ENCODE measurements around the gene RABGGTA. TPM values are rescaled to one million over a fixed set of nuclear protein-coding genes. Genes with fewer than 3 reads are reported as not detected.

Gene RABGGTA
- total RNA-seq, 1 donor from 2014 or later: 27.0 TPM

DNA sequence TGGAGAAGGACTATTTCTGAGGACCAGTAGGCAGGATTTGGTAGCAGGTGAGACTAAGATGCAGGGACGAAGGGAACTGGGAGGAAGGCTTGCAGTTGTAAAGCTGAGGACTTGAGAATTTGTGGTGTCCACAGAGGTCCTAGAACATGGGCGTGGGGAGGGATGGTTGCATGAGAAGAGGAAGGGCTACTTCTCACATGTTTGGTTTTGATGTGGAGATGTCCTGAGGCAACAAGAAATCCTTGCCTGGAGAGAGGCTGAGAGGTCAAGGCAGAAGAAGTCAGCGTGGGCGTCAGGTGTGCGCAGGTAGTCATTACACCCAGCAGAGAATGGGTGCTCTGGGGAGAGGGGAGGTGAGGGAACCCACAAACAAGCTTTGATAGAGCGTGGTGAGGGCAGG lies 5.7 kb upstream of the RABGGTA start:
- Mint-ChIP-seq H3K4me1 (ENCODE audit: low read depth) (peaks cover 6% of the 10 kb centered on the region), H3K27ac (ENCODE audit: unreplicated experiment) (no peak overlapping the region), H3K36me3 (ENCODE audit: low read depth) (no peaks in the 10 kb centered on the region), H3K4me3 (ENCODE audit: unreplicated experiment) (no peak overlapping the region), H3K27me3 (ENCODE audit: low read depth) (no peaks in the 10 kb centered on the region), H3K9me3 (ENCODE audit: low read depth) (no peaks in the 10 kb centered on the region)
- TF ChIP-seq, protein P1, sequence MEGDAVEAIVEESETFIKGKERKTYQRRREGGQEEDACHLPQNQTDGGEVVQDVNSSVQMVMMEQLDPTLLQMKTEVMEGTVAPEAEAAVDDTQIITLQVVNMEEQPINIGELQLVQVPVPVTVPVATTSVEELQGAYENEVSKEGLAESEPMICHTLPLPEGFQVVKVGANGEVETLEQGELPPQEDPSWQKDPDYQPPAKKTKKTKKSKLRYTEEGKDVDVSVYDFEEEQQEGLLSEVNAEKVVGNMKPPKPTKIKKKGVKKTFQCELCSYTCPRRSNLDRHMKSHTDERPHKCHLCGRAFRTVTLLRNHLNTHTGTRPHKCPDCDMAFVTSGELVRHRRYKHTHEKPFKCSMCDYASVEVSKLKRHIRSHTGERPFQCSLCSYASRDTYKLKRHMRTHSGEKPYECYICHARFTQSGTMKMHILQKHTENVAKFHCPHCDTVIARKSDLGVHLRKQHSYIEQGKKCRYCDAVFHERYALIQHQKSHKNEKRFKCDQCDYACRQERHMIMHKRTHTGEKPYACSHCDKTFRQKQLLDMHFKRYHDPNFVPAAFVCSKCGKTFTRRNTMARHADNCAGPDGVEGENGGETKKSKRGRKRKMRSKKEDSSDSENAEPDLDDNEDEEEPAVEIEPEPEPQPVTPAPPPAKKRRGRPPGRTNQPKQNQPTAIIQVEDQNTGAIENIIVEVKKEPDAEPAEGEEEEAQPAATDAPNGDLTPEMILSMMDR (IDR thresholded peaks at IDR 0.05): no peak
- DNase-seq (ENCODE audit: low spot score): peak; percentile 35

DNA sequence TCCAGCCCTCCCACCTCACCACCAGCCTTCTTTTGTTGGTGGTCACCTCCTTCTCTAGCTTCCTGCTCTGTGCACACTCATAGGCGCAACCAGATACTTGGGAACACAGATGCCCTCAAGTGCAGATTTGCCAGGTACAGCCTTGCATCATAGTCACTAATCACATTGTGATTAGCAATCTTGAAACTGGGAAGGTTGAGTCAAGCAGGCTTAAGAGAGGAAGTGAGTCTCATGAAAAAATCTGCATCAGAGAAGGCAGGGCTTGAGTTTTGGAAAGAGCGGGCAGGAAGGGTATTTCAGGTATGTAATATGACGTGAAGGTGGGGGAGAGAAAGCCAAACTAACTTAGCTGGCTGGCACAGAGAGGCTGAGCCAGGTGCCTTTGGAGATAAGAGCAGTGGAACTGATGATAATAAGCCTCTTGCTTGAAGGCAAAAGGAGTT lies 2.7 kb upstream of the RABGGTA start:
- Mint-ChIP-seq H3K27ac (ENCODE audit: unreplicated experiment) (no peak overlapping the region), H3K4me1 (ENCODE audit: low read depth) (peaks cover 16% of the 10 kb centered on the region), H3K27me3 (ENCODE audit: low read depth) (no peaks in the 10 kb centered on the region), H3K9me3 (ENCODE audit: low read depth) (no peaks in the 10 kb centered on the region), H3K36me3 (ENCODE audit: low read depth) (no peaks in the 10 kb centered on the region), H3K4me3 (ENCODE audit: unreplicated experiment) (no peak overlapping the region)
- DNase-seq (ENCODE audit: low spot score): peak; percentile 11
- TF ChIP-seq, protein P1 (IDR thresholded peaks at IDR 0.05): no peak

DNA sequence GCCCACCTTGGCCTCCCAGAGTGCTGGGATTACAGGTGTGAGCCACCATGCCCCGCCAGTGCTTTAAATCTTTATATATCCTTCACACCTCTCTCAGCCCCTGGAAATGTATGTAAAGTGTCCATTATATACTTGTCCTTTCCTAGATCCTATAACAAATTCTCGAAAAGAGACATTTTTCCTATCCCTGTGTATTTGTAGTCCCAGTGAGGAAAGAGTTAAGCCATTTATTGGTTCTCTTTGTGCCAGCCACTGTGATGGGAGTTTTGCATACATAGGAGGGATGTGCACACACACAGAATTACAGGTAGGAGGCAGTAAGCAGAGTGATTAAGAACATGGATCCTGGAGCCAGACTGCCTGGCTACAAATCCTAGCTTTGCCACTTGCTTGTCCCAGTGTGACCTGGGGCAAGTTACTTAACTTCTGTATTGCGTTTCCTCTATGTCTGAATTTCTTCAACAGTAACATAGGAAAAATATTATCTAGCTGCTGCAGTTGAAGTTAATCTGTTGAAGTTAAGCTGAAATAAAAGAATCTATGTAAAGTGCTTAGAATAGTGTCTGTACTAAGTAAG lies 2.1 kb upstream of the RABGGTA start:
- Mint-ChIP-seq H3K27me3 (ENCODE audit: low read depth) (no peaks in the 10 kb centered on the region), H3K36me3 (ENCODE audit: low read depth) (no peaks in the 10 kb centered on the region), H3K4me3 (ENCODE audit: unreplicated experiment) (no peak overlapping the region), H3K4me1 (ENCODE audit: low read depth) (peaks cover 16% of the 10 kb centered on the region), H3K27ac (ENCODE audit: unreplicated experiment) (no peak overlapping the region), H3K9me3 (ENCODE audit: low read depth) (no peaks in the 10 kb centered on the region)
- TF ChIP-seq, protein P1 (IDR thresholded peaks at IDR 0.05): no peak
- no peak for DNase-seq (ENCODE audit: low spot score)

DNA sequence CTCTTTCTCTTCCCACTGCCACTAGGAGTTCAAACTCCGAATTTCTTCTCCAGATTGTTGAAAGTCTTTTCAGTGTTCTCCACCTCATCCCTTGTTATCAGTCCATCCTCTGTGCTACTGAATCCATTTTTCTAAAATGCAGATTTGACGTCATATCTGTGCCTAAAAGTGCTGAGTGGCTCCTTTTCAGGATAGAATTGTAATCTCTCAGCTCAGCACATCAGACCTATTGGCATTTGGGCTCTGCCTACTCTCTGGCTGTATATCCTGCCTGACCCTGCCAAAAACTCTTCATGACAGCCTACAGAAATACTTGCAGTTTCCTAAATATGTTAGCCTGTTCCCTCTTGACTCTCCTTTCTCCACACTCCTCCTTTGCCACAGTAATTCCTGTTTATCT lies 1.1 kb upstream of the RABGGTA start:
- Mint-ChIP-seq H3K27me3 (ENCODE audit: low read depth) (no peaks in the 10 kb centered on the region), H3K4me3 (ENCODE audit: unreplicated experiment) (peak overlapping the region; percentile 31), H3K27ac (ENCODE audit: unreplicated experiment) (no peak overlapping the region), H3K9me3 (ENCODE audit: low read depth) (no peaks in the 10 kb centered on the region), H3K4me1 (ENCODE audit: low read depth) (peaks cover 16% of the 10 kb centered on the region), H3K36me3 (ENCODE audit: low read depth) (peaks cover 2% of the 10 kb centered on the region)
- TF ChIP-seq, protein P1 (IDR thresholded peaks at IDR 0.05): no peak
- DNase-seq (ENCODE audit: low spot score): no peak

DNA sequence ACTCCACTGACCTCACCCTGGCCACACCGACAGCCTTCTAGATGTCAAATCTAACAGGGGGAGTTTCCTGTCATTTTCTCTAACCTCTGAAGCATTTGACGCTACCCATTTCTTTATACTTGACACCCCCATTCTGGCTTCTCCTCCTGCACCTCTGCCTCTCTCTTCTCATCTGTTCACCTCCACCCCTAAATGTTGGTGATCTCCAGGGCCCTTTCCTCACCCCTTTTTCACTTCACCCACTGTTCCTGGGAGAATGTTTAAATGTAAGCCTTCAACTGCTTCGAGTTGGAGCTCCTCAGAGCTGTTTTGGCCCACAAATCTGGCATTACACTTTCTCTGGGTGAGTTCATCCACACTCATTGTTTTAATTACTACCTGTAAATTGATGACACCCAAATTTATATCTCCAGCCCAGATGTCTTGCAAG lies 452 bp upstream of the RABGGTA start:
- peaks cover 16% of the 10 kb centered on the region for H3K4me1 Mint-ChIP-seq (ENCODE audit: low read depth)
- H3K27me3 Mint-ChIP-seq (ENCODE audit: low read depth): no peaks in the 10 kb centered on the region
- no peak for DNase-seq (ENCODE audit: low spot score)
- peak overlapping the region; percentile 92 for H3K4me3 Mint-ChIP-seq (ENCODE audit: unreplicated experiment)
- H3K27ac Mint-ChIP-seq (ENCODE audit: unreplicated experiment): peak overlapping the region; percentile 73
- TF ChIP-seq, protein P1 (IDR thresholded peaks at IDR 0.05): no peak
- H3K36me3 Mint-ChIP-seq (ENCODE audit: low read depth): peaks cover 8% of the 10 kb centered on the region
- no peaks in the 10 kb centered on the region for H3K9me3 Mint-ChIP-seq (ENCODE audit: low read depth)
